GM12873 (cell line): ENCODE data around the gene KNTC1.

Source experiments
- TF ChIP-seq, protein P1 (sequence below): IDR thresholded peaks from 2 replicates; pipeline ENCODE4 v1.5.1; 2012; ENCODE audit warnings: low read depth, mild to moderate bottlenecking, moderate library complexity, low read length, control low read depth; ENCODE audit not compliant: insufficient read depth; ENCODE audit errors: missing control alignments

KNTC1 gene, protein sequence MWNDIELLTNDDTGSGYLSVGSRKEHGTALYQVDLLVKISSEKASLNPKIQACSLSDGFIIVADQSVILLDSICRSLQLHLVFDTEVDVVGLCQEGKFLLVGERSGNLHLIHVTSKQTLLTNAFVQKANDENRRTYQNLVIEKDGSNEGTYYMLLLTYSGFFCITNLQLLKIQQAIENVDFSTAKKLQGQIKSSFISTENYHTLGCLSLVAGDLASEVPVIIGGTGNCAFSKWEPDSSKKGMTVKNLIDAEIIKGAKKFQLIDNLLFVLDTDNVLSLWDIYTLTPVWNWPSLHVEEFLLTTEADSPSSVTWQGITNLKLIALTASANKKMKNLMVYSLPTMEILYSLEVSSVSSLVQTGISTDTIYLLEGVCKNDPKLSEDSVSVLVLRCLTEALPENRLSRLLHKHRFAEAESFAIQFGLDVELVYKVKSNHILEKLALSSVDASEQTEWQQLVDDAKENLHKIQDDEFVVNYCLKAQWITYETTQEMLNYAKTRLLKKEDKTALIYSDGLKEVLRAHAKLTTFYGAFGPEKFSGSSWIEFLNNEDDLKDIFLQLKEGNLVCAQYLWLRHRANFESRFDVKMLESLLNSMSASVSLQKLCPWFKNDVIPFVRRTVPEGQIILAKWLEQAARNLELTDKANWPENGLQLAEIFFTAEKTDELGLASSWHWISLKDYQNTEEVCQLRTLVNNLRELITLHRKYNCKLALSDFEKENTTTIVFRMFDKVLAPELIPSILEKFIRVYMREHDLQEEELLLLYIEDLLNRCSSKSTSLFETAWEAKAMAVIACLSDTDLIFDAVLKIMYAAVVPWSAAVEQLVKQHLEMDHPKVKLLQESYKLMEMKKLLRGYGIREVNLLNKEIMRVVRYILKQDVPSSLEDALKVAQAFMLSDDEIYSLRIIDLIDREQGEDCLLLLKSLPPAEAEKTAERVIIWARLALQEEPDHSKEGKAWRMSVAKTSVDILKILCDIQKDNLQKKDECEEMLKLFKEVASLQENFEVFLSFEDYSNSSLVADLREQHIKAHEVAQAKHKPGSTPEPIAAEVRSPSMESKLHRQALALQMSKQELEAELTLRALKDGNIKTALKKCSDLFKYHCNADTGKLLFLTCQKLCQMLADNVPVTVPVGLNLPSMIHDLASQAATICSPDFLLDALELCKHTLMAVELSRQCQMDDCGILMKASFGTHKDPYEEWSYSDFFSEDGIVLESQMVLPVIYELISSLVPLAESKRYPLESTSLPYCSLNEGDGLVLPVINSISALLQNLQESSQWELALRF (N-terminal part only)

GRCh38 chr12:122526683-122527477 is at the start of gene KNTC1, which contains the start of gene RSRC2:
Gene KNTC1, plus strand, starts transcription at chr12:122527249. Its CDS starts 2,815 bp downstream, at chr12:122530064.
Gene RSRC2, minus strand, starts transcription at chr12:122526936. Its CDS starts 83 bp downstream, at chr12:122526853.
- TF ChIP-seq, protein P1, sequence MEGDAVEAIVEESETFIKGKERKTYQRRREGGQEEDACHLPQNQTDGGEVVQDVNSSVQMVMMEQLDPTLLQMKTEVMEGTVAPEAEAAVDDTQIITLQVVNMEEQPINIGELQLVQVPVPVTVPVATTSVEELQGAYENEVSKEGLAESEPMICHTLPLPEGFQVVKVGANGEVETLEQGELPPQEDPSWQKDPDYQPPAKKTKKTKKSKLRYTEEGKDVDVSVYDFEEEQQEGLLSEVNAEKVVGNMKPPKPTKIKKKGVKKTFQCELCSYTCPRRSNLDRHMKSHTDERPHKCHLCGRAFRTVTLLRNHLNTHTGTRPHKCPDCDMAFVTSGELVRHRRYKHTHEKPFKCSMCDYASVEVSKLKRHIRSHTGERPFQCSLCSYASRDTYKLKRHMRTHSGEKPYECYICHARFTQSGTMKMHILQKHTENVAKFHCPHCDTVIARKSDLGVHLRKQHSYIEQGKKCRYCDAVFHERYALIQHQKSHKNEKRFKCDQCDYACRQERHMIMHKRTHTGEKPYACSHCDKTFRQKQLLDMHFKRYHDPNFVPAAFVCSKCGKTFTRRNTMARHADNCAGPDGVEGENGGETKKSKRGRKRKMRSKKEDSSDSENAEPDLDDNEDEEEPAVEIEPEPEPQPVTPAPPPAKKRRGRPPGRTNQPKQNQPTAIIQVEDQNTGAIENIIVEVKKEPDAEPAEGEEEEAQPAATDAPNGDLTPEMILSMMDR, result no peak

DNA sequence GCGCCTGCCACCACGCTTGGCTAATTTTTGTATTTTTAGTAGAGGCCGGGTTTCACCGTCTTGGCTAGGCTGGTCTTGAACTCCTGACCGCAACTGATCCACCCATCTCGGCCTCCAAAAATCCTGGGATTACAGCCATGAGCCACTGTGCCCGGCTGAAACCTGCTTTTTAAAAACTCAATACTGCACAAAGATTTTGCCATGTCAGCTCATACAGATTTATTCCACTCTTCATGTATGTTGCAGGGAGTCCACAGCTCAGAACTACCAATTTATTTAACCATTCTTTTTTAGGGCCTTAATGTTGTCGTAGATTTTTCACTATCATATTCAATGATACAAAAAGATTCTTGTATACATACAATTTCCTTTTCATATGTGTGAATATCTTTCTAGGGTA is 46.3 kb upstream of the KNTC1 start:
- TF ChIP-seq, protein P1, result no peak

DNA sequence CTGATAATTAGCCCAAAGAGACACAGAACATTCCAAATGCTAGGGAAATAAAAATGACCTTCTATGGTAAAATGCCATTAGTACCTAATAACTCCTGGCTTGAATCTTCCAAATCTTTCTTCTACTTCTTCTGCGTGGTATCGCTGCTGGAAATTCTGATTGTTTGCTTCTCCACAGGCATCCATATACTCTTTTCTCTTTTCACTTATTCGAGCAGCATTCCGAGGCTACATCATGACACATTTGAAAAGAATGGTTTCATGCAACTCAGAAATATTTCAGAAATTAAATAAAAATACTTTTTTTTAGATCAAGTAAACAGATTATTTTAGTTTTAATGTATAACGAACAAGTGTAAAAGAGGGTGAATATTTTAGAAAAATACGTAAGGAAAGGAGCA is 45.2 kb upstream of the KNTC1 start:
- TF ChIP-seq, protein P1, result no peak

DNA sequence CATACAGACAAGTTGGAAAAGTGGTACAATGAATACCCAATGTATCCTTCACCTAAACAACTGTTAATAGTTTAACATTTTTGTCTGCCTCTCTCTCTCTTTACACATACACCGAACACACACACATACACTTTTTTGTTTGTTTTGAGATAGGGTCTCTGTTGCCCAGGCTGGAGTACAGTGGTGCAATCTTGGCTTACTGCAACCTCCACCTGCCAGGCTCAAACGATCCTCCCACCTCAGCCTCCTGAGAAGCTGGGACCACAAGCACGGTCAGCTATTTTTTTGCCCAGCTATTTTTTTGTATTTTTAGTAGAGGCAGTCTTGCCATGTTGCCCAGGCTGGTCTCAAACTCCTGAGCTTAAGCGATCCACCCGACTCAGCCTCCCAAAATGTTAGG is 43.1 kb upstream of the KNTC1 start:
- TF ChIP-seq, protein P1, result no peak

- TF ChIP-seq, protein P1, result no peak
Observed at GRCh38 chr12:122486805-122487426, 40.1 kb upstream of the KNTC1 start.

GRCh38 chr12:122489038-122489437 is 38.0 kb upstream of the KNTC1 start:
- TF ChIP-seq, protein P1, result no peak
